ENCODE results near the gene DIO2.

DNA sequence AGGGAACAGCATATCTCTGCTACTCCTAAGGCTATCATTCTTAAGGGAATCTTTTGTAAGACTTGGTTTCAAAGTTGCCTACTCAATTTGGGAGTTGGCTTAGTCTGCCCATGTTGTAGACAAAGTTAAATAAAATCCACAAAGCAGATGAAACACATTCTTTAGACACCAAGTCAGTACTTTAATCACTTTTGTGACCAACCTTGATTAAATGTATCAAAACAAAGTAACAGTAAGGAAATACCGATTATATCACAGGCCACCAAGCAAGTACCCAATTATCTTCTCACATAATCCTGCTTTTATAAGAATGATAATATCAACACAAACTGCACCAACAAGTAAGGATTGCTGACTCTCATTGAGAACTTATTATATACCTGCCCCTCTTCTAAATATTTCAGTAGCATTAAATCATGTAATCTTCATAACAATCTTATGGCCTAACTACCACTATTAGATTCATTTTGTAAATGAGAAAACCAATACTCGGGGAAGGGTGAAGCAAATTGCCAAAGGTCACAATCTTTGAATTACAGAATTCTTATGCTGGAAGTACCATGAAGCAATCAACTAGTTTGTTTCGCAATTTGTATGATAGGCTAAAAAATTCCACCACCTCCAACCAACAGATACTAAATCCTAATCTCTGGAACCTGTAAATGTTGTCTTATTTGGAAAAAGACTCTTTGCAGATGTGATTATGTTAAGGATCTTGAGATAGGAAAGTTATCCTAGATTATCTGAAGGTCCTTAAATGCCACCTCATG, 12.6 kb upstream of the DIO2 start:
- TF ChIP-seq, protein P1, sequence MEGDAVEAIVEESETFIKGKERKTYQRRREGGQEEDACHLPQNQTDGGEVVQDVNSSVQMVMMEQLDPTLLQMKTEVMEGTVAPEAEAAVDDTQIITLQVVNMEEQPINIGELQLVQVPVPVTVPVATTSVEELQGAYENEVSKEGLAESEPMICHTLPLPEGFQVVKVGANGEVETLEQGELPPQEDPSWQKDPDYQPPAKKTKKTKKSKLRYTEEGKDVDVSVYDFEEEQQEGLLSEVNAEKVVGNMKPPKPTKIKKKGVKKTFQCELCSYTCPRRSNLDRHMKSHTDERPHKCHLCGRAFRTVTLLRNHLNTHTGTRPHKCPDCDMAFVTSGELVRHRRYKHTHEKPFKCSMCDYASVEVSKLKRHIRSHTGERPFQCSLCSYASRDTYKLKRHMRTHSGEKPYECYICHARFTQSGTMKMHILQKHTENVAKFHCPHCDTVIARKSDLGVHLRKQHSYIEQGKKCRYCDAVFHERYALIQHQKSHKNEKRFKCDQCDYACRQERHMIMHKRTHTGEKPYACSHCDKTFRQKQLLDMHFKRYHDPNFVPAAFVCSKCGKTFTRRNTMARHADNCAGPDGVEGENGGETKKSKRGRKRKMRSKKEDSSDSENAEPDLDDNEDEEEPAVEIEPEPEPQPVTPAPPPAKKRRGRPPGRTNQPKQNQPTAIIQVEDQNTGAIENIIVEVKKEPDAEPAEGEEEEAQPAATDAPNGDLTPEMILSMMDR (optimal IDR thresholded peaks at IDR 0.05 in 1 of 3, IDR thresholded peaks at IDR 0.05 in 1 of 3, conservative IDR thresholded peaks at IDR 0.05 in 1 of 3; ENCODE audit: extremely low read depth in 1 of 3, insufficient read depth in 2 of 3, low read length in 3 of 3) = no peak
- no peak for TF ChIP-seq EZH2 (IDR thresholded peaks at IDR 0.05; ENCODE audit: low read length)

Measured in keratinocyte (primary cell).